Thoracic aorta endothelial cell (primary cell): ENCODE measurements around the gene TSPAN2. TPM values are rescaled to one million over a fixed set of nuclear protein-coding genes. Genes with fewer than 3 reads are reported as not detected.

Source experiments
- total RNA-seq: library from RNA; depleted of rRNA; stranded (reverse); fragments of >200 nt; gene quantifications from 2 replicates; pipeline ENCODE4 v1.2.3, GENCODE V29; 2012

The TSPAN2 gene
- 1.1 and 2.0 TPM in 2 replicates for total RNA-seq

DNA sequence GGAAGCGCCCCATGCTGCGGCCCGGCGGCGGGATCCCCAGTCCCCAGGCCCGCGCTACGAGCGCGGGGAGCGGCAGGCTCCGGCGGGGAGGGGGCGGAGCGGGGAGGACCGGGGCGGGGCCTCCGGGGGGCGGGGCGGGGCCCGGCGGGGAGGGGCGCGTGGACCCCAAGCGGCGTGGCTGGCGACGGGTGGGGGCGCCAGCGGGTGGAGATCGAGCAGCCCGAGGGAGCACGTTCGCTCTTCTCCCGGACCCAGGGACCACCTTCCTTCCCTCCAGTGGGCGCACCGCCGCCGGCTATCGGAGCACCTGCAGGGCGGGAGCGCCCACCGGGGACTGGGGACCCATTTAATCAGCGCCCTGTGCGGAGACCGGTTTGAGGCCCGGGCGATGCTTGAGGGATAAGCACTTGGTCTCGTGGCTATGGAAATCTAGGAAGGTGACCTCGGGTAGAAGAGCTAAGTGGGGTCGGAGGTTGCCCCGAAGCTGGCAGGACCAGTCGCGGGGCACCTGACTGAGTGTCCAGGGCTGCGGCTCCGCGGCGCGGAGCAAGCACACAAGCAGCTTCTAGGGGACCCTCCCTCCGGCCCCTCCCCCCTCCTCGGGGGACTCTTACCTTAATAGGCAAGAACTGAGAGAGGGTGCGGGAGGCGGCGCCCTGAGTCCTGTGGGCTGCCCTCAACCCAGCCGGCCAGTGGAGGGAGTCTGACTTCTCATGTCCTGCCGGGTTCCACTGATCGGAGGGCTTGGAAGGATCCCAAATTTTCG is at the start of gene TSPAN2:
Gene TSPAN2 (minus strand): TSS at position 84 of the 766 bp plus-strand sequence. CDS start 71 bp downstream, at position 13.

DNA sequence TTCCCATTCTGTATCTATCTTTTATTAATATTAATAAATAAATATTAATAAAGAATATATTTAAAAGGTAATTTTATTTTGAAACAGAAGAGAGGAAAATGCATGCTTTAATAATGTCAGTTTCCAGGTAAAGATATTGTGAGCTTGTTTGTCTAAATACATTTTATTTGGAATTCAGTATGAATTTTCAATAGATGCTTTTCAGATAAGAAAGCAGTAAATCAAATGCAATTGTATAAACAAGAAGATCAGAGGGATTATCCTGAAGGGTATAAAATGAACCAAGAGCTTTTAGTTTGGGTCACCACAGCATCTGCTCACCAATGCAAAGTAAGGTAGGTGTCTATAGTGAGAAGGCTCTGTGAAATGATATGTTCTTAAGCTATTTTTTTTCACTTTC is 59.8 kb downstream of the TSPAN2 start, which contains the start of gene TSHB:
Gene TSHB (plus strand): TSS at position 301 of the 400 bp plus-strand sequence. CDS start 3,537 bp downstream, outside the sequence.

Other genes starting within 250 kb of the TSPAN2 start
- gene SYCP1, start 234.6 kb downstream of the TSPAN2 start, total RNA-seq, result not detected in 2 replicates
- not detected in 2 replicates for gene TSHB, start 59.7 kb downstream of the TSPAN2 start, total RNA-seq
- gene NGF, start 248.7 kb upstream of the TSPAN2 start, total RNA-seq, result not detected in 2 replicates